Activated T-cell treated with anti-CD3 and anti-CD28 coated beads for 4 hours (primary cell): ENCODE measurements around the gene TTC32.

Experiments used
- DNase-seq: peaks from one replicate; pipeline ENCODE4 v3.0.0-alpha.2; 2020

The TTC32 gene

DNA sequence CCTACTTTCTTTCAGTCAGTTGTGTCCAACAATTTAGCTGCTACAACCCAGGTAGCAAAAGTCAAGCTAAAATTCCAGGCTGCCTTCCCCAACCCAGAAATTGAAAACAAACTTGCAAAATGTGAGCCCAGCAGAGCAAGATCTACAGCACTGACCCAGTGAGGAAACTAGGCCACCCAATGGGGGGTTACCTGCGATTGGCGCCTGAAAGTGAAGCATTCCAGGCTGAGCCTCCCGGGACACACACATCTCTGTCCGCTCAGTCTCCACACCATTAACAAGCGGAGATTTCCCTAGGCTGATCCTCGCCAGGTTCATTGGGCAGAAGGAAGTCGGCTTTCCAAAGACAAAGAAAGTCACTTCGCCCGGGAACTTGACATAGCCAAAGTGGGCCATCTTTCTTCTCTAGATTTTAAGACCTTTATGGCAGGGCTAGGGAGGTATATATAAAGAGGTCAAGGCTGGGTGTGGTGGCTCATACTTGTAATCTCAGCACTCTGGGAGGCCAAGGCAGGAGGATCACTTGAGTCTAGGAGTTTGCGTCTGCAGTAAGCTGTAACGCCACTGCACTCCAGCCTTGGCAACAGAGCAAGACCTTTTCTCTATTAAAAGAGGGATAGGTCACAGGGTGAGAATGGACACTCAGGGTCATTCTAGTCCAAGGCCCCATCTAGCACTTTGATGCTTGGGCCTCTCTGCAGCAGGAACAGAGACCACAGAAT, 53.6 kb downstream of the TTC32 start:
- DNase-seq, result no peak

DNA sequence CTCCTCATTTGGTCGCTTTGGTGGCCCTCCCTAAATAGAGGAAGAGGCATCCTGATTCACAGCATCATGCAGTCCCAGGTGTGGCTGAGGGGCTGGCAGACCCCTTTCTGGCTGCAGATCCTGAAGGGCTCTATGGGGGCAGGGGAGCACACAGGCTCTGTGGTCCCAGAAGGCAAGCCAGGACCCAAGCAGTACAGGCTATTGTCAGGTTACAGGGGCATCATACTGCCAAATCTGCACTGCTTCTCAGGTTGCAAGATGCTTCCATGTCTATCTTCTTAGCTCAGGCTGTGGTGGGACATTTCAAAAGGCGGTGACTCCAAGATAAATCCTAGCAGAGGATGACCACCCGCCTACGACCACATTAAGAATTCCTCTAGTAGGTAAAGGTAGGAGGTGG, 54.3 kb downstream of the TTC32 start:
- no peak for DNase-seq
